GM13977 (cell line): ENCODE results near the gene B4GALT5.
A peak's percentile ranks its signal among the peaks of the same experiment; 100 is the strongest.
"Not testable (repeated sequence)": the region's sequence is repeated elsewhere in the genome, so short reads cannot be mapped to it uniquely, and the experiment has no call there.

Experiments used
- DNase-seq: peaks from one replicate; pipeline ENCODE4 v3.0.0; 2012; ENCODE audit warnings: low spot score
- CTCF ChIP-seq: IDR thresholded peaks from 2 replicates; pipeline ENCODE4 v1.5.1; 2012; ENCODE audit warnings: mild to moderate bottlenecking, control low read depth; ENCODE audit not compliant: insufficient read depth; ENCODE audit errors: extremely low read depth, missing control alignments
- in situ Hi-C: fragments of 300-500 bp; cut with MboI; formaldehyde crosslinking; loops from one replicate; pipeline ENCODE4 v1.12.0; 2022; ENCODE audit warnings: low sequenced_read_pairs, low pct_unique_long_range_greater_than_20kb, mixed read lengths, inconsistent platforms; ENCODE audit not compliant: unreplicated experiment

B4GALT5 gene

GRCh38 chr20:49633643-49634042 lies 80.0 kb downstream of the B4GALT5 start:
- in situ Hi-C loops, result no loop called here
- TF ChIP-seq CTCF, result no peak
- DNase-seq, result no peak

- no peak for DNase-seq
- TF ChIP-seq CTCF, result no peak
- in situ Hi-C loops, result no loop called here
These were observed 80.7 kb downstream of the B4GALT5 start for GRCh38 chr20:49633023-49633422.

- no peak for TF ChIP-seq CTCF
- no peak for DNase-seq
- in situ Hi-C loops, result no loop called here
These were observed 81.7 kb downstream of the B4GALT5 start for GRCh38 chr20:49631856-49632418.

- TF ChIP-seq CTCF, result no peak
- no peak for DNase-seq
- in situ Hi-C loops, result no loop called here
These were observed 82.5 kb downstream of the B4GALT5 start for GRCh38 chr20:49631061-49631716.

GRCh38 chr20:49630396-49630951 lies 83.2 kb downstream of the B4GALT5 start:
- no peak for TF ChIP-seq CTCF
- in situ Hi-C loops, result no loop called here
- peak; percentile 72 for DNase-seq

- in situ Hi-C loops, result no loop called here
- DNase-seq, result no peak
- no peak for TF ChIP-seq CTCF
These were observed 84.1 kb downstream of the B4GALT5 start for GRCh38 chr20:49629606-49630005.

GRCh38 chr20:49628280-49628679 lies 85.4 kb downstream of the B4GALT5 start:
- in situ Hi-C loops, DNase-seq: not testable (repeated sequence)
